Esophagus squamous epithelium (tissue), 4 donors: ENCODE results near the gene TNIP3.

Experiments used
- POLR2A ChIP-seq, 4 donors: fragments of 450-650 bp; IDR thresholded peaks; one replicate each; pipeline ENCODE4 v1.6.1; 2017; ENCODE audit warnings: antibody characterized with exemption in 4 of 4, mild to moderate bottlenecking in 4 of 4, moderate library complexity in 3 of 4
- TF ChIP-seq, protein P1 (sequence below), 6 experiments: fragments of 450-650 bp in 4 of 6; fragments of 200-600 bp in 2 of 6; sonication (generic) in 2 of 6; IDR thresholded peaks; one replicate each; pipeline ENCODE4 v1.5.1; 2016 to 2019; ENCODE audit warnings: antibody characterized with exemption in 6 of 6, mild to moderate bottlenecking in 4 of 6, moderate library complexity in 4 of 6

- TF ChIP-seq, protein P1, sequence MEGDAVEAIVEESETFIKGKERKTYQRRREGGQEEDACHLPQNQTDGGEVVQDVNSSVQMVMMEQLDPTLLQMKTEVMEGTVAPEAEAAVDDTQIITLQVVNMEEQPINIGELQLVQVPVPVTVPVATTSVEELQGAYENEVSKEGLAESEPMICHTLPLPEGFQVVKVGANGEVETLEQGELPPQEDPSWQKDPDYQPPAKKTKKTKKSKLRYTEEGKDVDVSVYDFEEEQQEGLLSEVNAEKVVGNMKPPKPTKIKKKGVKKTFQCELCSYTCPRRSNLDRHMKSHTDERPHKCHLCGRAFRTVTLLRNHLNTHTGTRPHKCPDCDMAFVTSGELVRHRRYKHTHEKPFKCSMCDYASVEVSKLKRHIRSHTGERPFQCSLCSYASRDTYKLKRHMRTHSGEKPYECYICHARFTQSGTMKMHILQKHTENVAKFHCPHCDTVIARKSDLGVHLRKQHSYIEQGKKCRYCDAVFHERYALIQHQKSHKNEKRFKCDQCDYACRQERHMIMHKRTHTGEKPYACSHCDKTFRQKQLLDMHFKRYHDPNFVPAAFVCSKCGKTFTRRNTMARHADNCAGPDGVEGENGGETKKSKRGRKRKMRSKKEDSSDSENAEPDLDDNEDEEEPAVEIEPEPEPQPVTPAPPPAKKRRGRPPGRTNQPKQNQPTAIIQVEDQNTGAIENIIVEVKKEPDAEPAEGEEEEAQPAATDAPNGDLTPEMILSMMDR (IDR thresholded peaks at IDR 0.05) = no peak
- TF ChIP-seq POLR2A (IDR thresholded peaks at IDR 0.05) = no peak
These were observed 21.0 kb downstream of the TNIP3 start for GRCh38 chr4:121143131-121143530.
